A172 (cell line): Measurements from ENCODE around the gene CEP290. TPM values are rescaled to one million over a fixed set of nuclear protein-coding genes. Genes with fewer than 3 reads are reported as not detected.

ENCODE experiments used
- DNase-seq: peaks from one replicate; pipeline ENCODE4 v3.0.0-alpha.2; 2015; ENCODE audit warnings: low spot score
- total RNA-seq: library from RNA; depleted of rRNA; stranded (reverse); fragments of >200 nt; shearing (Covaris generic); gene quantifications from 2 replicates; pipeline ENCODE4 v1.2.3, GENCODE V29; 2014; rRNA removed

The CEP290 gene
- 12.7 and 28.8 TPM in 2 replicates for total RNA-seq

GRCh38 chr12:88141774-88142609 lies at the start of gene CEP290, which contains the start of gene TMTC3:
CEP290 (minus strand) TSS chr12:88142088; CDS start chr12:88141307, 781 bp downstream.
TMTC3 (plus strand) TSS chr12:88142307; CDS start chr12:88148316, 6,009 bp downstream.
- peak; percentile 97 for DNase-seq

GRCh38 chr12:88188180-88188579 lies 46.3 kb upstream of the CEP290 start:
- no peak for DNase-seq

- DNase-seq, result no peak
Measured at GRCh38 chr12:88187571-88187970, 45.7 kb upstream of the CEP290 start.

GRCh38 chr12:88185988-88186387 lies 44.1 kb upstream of the CEP290 start:
- peak; percentile 58 for DNase-seq

GRCh38 chr12:88185279-88185678 lies 43.4 kb upstream of the CEP290 start:
- no peak for DNase-seq

GRCh38 chr12:88184196-88184595 lies 42.3 kb upstream of the CEP290 start:
- no peak for DNase-seq

GRCh38 chr12:88182416-88182815 lies 40.5 kb upstream of the CEP290 start:
- no peak for DNase-seq

GRCh38 chr12:88181881-88182280 lies 40.0 kb upstream of the CEP290 start:
- DNase-seq, result no peak

- DNase-seq, result no peak
Measured at GRCh38 chr12:88179436-88180014, 37.6 kb upstream of the CEP290 start.

GRCh38 chr12:88175544-88175943 lies 33.7 kb upstream of the CEP290 start:
- no peak for DNase-seq

- DNase-seq, result no peak
Measured at GRCh38 chr12:88172844-88173407, 31.0 kb upstream of the CEP290 start.

GRCh38 chr12:88167384-88167783 lies 25.5 kb upstream of the CEP290 start:
- no peak for DNase-seq

- DNase-seq, result no peak
Measured at GRCh38 chr12:88166179-88166578, 24.3 kb upstream of the CEP290 start.

GRCh38 chr12:88163371-88163770 lies 21.5 kb upstream of the CEP290 start:
- no peak for DNase-seq

- no peak for DNase-seq
Measured at GRCh38 chr12:88156075-88156654, 14.3 kb upstream of the CEP290 start.

GRCh38 chr12:88153959-88154358 lies 12.1 kb upstream of the CEP290 start:
- DNase-seq, result peak; percentile 13

GRCh38 chr12:88150063-88150462 lies 8.2 kb upstream of the CEP290 start:
- no peak for DNase-seq

GRCh38 chr12:88145567-88146505 lies 3.9 kb upstream of the CEP290 start:
- DNase-seq, result no peak

- no peak for DNase-seq
Measured at GRCh38 chr12:88144546-88145468, 2.9 kb upstream of the CEP290 start.

- DNase-seq, result no peak
Measured at GRCh38 chr12:88144037-88144436, 2.1 kb upstream of the CEP290 start.
